ENCODE results near the gene PFDN1.

DNA sequence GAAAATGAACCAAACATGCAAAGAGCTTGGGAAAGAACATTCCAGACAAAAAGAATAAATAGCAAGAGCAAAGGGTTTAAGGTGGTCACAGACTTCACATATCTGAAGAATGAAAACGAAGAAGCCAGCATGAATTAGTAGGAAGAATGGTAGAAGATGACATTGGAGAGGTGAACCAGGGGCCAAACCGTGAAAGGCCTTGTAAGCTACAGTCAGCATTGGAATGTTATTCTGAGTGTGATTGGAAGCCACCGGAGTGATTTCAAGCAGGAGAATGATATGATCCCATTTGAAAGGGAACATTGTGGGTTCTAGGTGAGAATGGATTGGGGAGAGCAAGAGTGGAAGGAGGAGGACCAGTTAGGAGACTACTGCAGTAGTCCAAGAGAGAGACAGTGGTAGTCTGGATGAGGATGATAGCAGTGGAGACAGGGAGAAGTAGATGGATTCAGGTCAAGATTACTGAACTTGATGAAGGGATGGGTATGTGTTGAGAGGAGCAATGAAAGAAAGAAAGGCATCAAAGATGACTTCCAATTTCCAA is 6.9 kb upstream of the PFDN1 start:
- TF ChIP-seq CREM (IDR thresholded peaks at IDR 0.05; ENCODE audit: low read depth) (no peak), SMARCA5 (IDR thresholded peaks at IDR 0.05) (no peak), SIN3A (IDR thresholded peaks at IDR 0.05; ENCODE audit: low read depth, low read length) (no peak), CTCF (IDR thresholded peaks at IDR 0.05 in 2 of 3, conservative IDR thresholded peaks at IDR 0.05 in 1 of 3; ENCODE audit: control insufficient read depth in 2 of 3, extremely low read depth in 1 of 3, insufficient read depth in 1 of 3, low read depth in 3 of 3, low read length in 3 of 3) (no peak), CEBPB (IDR thresholded peaks at IDR 0.05; ENCODE audit: borderline replicate concordance in 1 of 2, low read depth in 2 of 2, low read length in 2 of 2) (no peak), EGR1 (IDR thresholded peaks at IDR 0.05; ENCODE audit: borderline replicate concordance in 1 of 2, low read depth in 2 of 2, low read length in 2 of 2) (no peak), MEF2B (IDR thresholded peaks at IDR 0.05; ENCODE audit: partially characterized antibody, poor library complexity, severe bottlenecking) (no peak), CBX5 (IDR thresholded peaks at IDR 0.05; ENCODE audit: low read depth) (no peak), TAF1 (IDR thresholded peaks at IDR 0.05; ENCODE audit: borderline replicate concordance, low read depth, low read length) (no peak), RFX5 (IDR thresholded peaks at IDR 0.05; ENCODE audit: low read depth, low read length) (no peak), POU2F2 (IDR thresholded peaks at IDR 0.05; ENCODE audit: borderline replicate concordance, low read depth, low read length) (no peak), RBBP5 (conservative IDR thresholded peaks at IDR 0.05) (no peak), JUND (IDR thresholded peaks at IDR 0.05; ENCODE audit: low read depth, low read length) (no peak), YY1 (IDR thresholded peaks at IDR 0.05; ENCODE audit: low read depth, low read length) (no peak)
